ENCODE data around the gene MYRFL.
"Not testable (repeated sequence)": the region's sequence is repeated elsewhere in the genome, so short reads cannot be mapped to it uniquely, and the experiment has no call there.

Gene MYRFL

GRCh38 chr12:69844416-69844815 lies 19.4 kb downstream of the MYRFL start:
- DNase-seq: no peak

- no peak for DNase-seq
Observed at GRCh38 chr12:69844836-69845235, 19.8 kb downstream of the MYRFL start.

- DNase-seq: no peak
Observed at GRCh38 chr12:69846976-69847375, 21.9 kb downstream of the MYRFL start.

- no peak for DNase-seq
Observed at GRCh38 chr12:69851976-69852375, 26.9 kb downstream of the MYRFL start.

- not testable (repeated sequence) for DNase-seq
Observed at GRCh38 chr12:69853176-69853961, 28.3 kb downstream of the MYRFL start.

GRCh38 chr12:69866698-69867097 lies 41.7 kb downstream of the MYRFL start:
- no peak for DNase-seq

- no peak for DNase-seq
Observed at GRCh38 chr12:69868695-69869094, 43.7 kb downstream of the MYRFL start.

- DNase-seq: no peak
Observed at GRCh38 chr12:69872804-69873203, 47.8 kb downstream of the MYRFL start.

- no peak for DNase-seq
Observed at GRCh38 chr12:69873429-69873828, 48.4 kb downstream of the MYRFL start.

GRCh38 chr12:69874606-69875005 lies 49.6 kb downstream of the MYRFL start:
- DNase-seq: no peak

- DNase-seq: no peak
Observed at GRCh38 chr12:69875416-69875935, 50.4 kb downstream of the MYRFL start.

- peak; percentile 38 for DNase-seq
Observed at GRCh38 chr12:69879007-69879960, 54.3 kb downstream of the MYRFL start.

GRCh38 chr12:69880571-69880970 lies 55.5 kb downstream of the MYRFL start:
- DNase-seq: no peak

- DNase-seq: no peak
Observed at GRCh38 chr12:69881771-69882170, 56.7 kb downstream of the MYRFL start.

- no peak for DNase-seq
Observed at GRCh38 chr12:69884386-69884785, 59.4 kb downstream of the MYRFL start.

- no peak for DNase-seq
Observed at GRCh38 chr12:69885658-69886057, 60.6 kb downstream of the MYRFL start.

GRCh38 chr12:69886109-69886508 lies 61.1 kb downstream of the MYRFL start:
- DNase-seq: no peak

GRCh38 chr12:69886715-69887114 lies 61.7 kb downstream of the MYRFL start:
- no peak for DNase-seq

- no peak for DNase-seq
Observed at GRCh38 chr12:69888901-69889300, 63.9 kb downstream of the MYRFL start.

GRCh38 chr12:69894800-69895383 lies 69.9 kb downstream of the MYRFL start:
- DNase-seq: no peak

GRCh38 chr12:69896653-69897381 lies 71.8 kb downstream of the MYRFL start:
- no peak for DNase-seq

- no peak for DNase-seq
Observed at GRCh38 chr12:69897744-69898143, 72.7 kb downstream of the MYRFL start.

GRCh38 chr12:69898236-69898635 lies 73.2 kb downstream of the MYRFL start:
- no peak for DNase-seq

Data from activated CD4-positive, alpha-beta T cell treated with anti-CD3 and anti-CD28 coated beads for 1 hour (primary cell).